Lung (tissue), 12 donors: ENCODE measurements around the gene LEMD2. TPM values are rescaled to one million over a fixed set of nuclear protein-coding genes. Genes with fewer than 3 reads are reported as not detected.

Source experiments
- ATAC-seq: fragments of 200-7000 bp; cut with Tn5 transposase; one replicate; pipeline ENCODE4 v1.9.1; 2020; ENCODE audit warnings: moderate number of reproducible peaks; ENCODE audit not compliant: insufficient read depth, low FRiP score
- DNase-seq, 3 donors: peaks; one replicate each; pipeline ENCODE4 v3.0.0-alpha.2; 2013 to 2017
- H3K27ac ChIP-seq, 2 donors: one replicate each; pipeline ENCODE4 v1.5.1; 2013; ENCODE audit warnings: mild to moderate bottlenecking in 2 of 2, moderate library complexity in 2 of 2, control low read depth in 1 of 2, inconsistent platforms in 1 of 2, low read depth in 1 of 2, low read length in 1 of 2
- H3K27me3 ChIP-seq, 3 donors: one replicate each; pipeline ENCODE4 v1.5.1; 2013; ENCODE audit warnings: low read length in 2 of 3; ENCODE audit not compliant: control insufficient read depth in 3 of 3, insufficient read depth in 3 of 3
- H3K36me3 ChIP-seq, 4 donors: one replicate each; pipeline ENCODE4 v1.5.1; 2013; ENCODE audit warnings: low read length in 4 of 4, mild to moderate bottlenecking in 1 of 4, moderate library complexity in 1 of 4; ENCODE audit not compliant: control insufficient read depth in 4 of 4, insufficient read depth in 4 of 4
- H3K4me1 ChIP-seq, 5 donors: one replicate each; pipeline ENCODE4 v1.5.1; 2013; ENCODE audit warnings: low read length in 5 of 5, mild to moderate bottlenecking in 2 of 5, moderate library complexity in 1 of 5; ENCODE audit not compliant: control insufficient read depth in 5 of 5, insufficient read depth in 5 of 5
- H3K4me3 ChIP-seq: one replicate; pipeline ENCODE4 v1.5.1; 2013; ENCODE audit warnings: mild to moderate bottlenecking, control low read depth, moderate library complexity
- H3K9ac ChIP-seq, 2 donors: one replicate each; pipeline ENCODE4 v1.5.1; 2013; ENCODE audit warnings: low read length in 2 of 2, control low read depth in 1 of 2; ENCODE audit not compliant: insufficient read depth in 1 of 2
- H3K9me3 ChIP-seq, 4 donors: one replicate each; pipeline ENCODE4 v1.5.1; 2013; ENCODE audit warnings: low read length in 3 of 4, mild to moderate bottlenecking in 1 of 4, moderate library complexity in 1 of 4; ENCODE audit not compliant: control insufficient read depth in 4 of 4, insufficient read depth in 3 of 4
- WGBS, 2 donors: extraction: QIAGEN DNeasy Blood & Tissue Kit; methylation state at CpG; one replicate each; pipeline ENCODE4 v1.1.7; 2013; 5-methylcytosine and 5-hydroxymethylcytosine counted together
- polyA plus RNA-seq, 2 donors: library from polyadenylated mRNA; stranded (reverse); fragments of 200-250 nt; gene quantifications; one replicate each; pipeline ENCODE4 v1.2.1, GENCODE V29; 2013
- total RNA-seq, 2 donors: library from RNA; depleted of rRNA in 1 of 2; stranded (reverse); fragments of >200 nt in 1 of 2; gene quantifications; one replicate each; pipeline ENCODE4 v1.2.1, GENCODE V29; 2014 to 2021
- TF ChIP-seq, protein P1 (sequence below): IDR thresholded peaks from 2 replicates; pipeline ENCODE4 v1.5.1; 2012; ENCODE audit warnings: mild to moderate bottlenecking; ENCODE audit errors: control extremely low read depth, extremely low read depth
- donor health status: control.
- donor health status: control.
- donor health status: Bipolar disorder and iron deficiency.
- donor health status: healthy.
- donor health status: DM: yes; HTN: yes; CAD: no.

Gene LEMD2
- total and polyA plus RNA-seq, 4 donors: 52.1 to 63.6 (median 54.5) TPM

DNA sequence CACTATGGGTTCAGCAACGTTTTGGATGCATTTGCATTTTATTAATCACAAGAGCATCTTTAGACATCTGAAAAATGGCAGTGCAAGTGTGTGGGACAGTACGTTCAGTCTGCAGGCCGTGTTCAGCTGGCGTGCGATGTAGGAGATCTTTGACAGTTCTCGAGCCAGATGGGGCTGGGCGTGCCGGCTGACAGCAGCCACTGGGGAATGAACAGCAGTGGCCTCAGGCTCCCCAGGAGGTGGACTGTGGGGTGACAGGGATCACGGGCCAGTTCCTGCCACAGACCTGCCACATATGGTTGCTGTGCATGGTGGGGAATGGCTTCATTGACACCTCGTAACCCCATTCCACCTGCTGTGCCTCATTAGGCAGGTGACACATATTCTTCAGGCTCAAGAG, 31.3 kb upstream of the LEMD2 start:
- TF ChIP-seq, protein P1, sequence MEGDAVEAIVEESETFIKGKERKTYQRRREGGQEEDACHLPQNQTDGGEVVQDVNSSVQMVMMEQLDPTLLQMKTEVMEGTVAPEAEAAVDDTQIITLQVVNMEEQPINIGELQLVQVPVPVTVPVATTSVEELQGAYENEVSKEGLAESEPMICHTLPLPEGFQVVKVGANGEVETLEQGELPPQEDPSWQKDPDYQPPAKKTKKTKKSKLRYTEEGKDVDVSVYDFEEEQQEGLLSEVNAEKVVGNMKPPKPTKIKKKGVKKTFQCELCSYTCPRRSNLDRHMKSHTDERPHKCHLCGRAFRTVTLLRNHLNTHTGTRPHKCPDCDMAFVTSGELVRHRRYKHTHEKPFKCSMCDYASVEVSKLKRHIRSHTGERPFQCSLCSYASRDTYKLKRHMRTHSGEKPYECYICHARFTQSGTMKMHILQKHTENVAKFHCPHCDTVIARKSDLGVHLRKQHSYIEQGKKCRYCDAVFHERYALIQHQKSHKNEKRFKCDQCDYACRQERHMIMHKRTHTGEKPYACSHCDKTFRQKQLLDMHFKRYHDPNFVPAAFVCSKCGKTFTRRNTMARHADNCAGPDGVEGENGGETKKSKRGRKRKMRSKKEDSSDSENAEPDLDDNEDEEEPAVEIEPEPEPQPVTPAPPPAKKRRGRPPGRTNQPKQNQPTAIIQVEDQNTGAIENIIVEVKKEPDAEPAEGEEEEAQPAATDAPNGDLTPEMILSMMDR: no peak
- H3K9ac ChIP-seq: no peak overlapping the region
- peaks cover 0 to 2% (median 0%) of the 10 kb centered on the region in 4 donors for H3K9me3 ChIP-seq
- no peak overlapping the region for H3K4me3 ChIP-seq
- H3K27ac ChIP-seq: no peak overlapping the region
- H3K27me3 ChIP-seq: no peaks in the 10 kb centered on the region
- WGBS, 2 donors: 75 to 88% methylated on average over 10 of the region's 10 CpGs
- H3K36me3 ChIP-seq: no peaks in the 10 kb centered on the region
- DNase-seq (no peak), ATAC-seq (no peak)
- peaks cover 0 to 18% (median 3%) of the 10 kb centered on the region in 5 donors for H3K4me1 ChIP-seq

DNA sequence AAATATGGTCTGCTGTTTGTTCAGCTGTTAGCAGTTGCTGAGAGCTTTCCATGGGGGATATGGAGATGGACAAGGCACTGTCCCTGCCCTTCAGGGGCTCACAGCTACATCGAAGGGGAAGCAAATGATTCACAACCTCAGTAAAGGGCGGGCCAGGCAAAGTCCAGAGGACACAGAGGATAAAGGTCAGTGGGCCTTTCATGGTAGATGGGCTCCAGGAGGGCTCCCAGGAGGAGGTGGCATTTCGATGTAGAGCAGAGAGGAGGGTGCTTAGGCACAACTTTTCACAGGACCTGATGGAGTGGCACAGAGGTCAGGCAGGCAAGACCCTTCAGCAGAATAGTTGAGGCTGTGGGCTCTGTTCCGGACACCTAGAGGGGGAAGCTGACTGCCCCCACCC, 30.1 kb upstream of the LEMD2 start:
- 83 to 92% methylated on average over 4 of the region's 4 CpGs for WGBS, 2 donors
- no peak for DNase-seq
- TF ChIP-seq, protein P1: no peak
- H3K4me3 ChIP-seq: no peak overlapping the region
- peaks cover 0 to 2% (median 0%) of the 10 kb centered on the region in 4 donors for H3K9me3 ChIP-seq
- no peak for ATAC-seq
- H3K4me1 ChIP-seq: peaks cover 0 to 10% (median 0%) of the 10 kb centered on the region in 5 donors
- no peaks in the 10 kb centered on the region for H3K27me3 ChIP-seq
- H3K9ac ChIP-seq: no peak overlapping the region
- H3K36me3 ChIP-seq: no peaks in the 10 kb centered on the region
- no peak overlapping the region for H3K27ac ChIP-seq

DNA sequence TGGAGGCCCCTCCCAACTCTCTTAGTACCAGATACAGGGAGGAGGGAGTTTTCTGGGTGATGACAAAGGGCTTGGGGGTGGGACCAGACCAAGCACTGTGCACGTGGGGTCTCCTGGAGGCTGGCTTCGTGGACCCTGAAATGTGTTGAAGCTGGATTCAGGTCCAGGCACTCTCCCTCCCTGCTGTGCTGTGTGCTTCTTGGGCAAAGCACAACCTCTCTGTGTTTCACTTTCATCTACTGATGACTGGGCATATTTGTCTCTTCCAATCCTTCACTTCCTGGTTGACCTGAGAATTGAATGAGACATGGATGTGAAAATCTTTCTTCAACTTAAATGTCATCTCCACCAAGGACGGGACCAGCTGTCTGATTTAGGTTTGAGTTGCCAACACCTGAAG, 29.4 kb upstream of the LEMD2 start:
- no peaks in the 10 kb centered on the region for H3K27me3 ChIP-seq

More for the DNA sequence above, 29.4 kb upstream of the LEMD2 start:
- TF ChIP-seq, protein P1: no peak
- Histone ChIP-seq H3K9ac (no peak overlapping the region), H3K27ac (no peak overlapping the region), H3K36me3 (no peaks in the 10 kb centered on the region), H3K4me3 (no peak overlapping the region), H3K4me1 (peaks cover 0 to 10% (median 0%) of the 10 kb centered on the region in 5 donors), H3K9me3 (peaks cover 0 to 2% (median 0%) of the 10 kb centered on the region in 4 donors)
- no peak for ATAC-seq
- DNase-seq: no peak
- WGBS, 2 donors: 63 to 69% methylated on average over 3 of the region's 3 CpGs
